Daoy (cell line): ENCODE data around the gene TAX1BP1. TPM values are rescaled to one million over a fixed set of nuclear protein-coding genes. Genes with fewer than 3 reads are reported as not detected.
"Not testable (repeated sequence)": the region's sequence is repeated elsewhere in the genome, so short reads cannot be mapped to it uniquely, and the experiment has no call there.

ENCODE experiments used
- DNase-seq: peaks from one replicate; pipeline ENCODE4 v3.0.0-alpha.2; 2015; ENCODE audit warnings: low read depth
- total RNA-seq: library from RNA; depleted of rRNA; stranded (reverse); fragments of >200 nt; shearing (Covaris generic); gene quantifications from 2 replicates; pipeline ENCODE4 v1.2.3, GENCODE V29; 2014

TAX1BP1 gene
- total RNA-seq, 1 experiment from 2014 or later = 178 TPM

DNA sequence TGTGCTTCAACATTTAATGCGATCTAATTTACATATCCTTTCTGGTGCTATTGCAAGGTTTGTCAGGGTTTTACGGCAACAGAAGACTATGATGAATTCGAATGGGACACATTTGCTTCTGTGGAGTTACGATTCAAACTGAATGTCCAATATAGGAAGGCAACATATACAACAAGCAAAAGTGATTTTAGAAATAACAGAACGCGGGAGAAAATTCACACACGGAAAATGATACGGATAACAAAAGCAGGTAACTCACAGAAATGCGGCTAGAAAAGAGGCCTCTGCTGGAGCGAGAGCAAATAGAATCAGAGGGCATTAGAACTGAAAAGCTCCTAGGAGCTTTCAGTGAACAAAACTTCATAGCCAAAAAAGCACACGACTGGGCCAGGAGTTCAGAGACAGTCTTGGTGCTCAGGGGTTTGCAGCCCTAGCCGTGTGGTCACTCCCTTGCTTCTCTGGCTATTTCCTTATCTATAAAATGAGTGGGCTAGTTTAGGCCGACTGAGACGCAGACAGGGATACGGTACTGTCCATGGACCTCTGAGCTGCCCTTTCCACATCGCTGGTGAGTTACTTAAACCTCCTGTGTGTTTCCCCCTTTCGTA, 557 bp upstream of the TAX1BP1 start:
- peak; percentile 13 for DNase-seq

DNA sequence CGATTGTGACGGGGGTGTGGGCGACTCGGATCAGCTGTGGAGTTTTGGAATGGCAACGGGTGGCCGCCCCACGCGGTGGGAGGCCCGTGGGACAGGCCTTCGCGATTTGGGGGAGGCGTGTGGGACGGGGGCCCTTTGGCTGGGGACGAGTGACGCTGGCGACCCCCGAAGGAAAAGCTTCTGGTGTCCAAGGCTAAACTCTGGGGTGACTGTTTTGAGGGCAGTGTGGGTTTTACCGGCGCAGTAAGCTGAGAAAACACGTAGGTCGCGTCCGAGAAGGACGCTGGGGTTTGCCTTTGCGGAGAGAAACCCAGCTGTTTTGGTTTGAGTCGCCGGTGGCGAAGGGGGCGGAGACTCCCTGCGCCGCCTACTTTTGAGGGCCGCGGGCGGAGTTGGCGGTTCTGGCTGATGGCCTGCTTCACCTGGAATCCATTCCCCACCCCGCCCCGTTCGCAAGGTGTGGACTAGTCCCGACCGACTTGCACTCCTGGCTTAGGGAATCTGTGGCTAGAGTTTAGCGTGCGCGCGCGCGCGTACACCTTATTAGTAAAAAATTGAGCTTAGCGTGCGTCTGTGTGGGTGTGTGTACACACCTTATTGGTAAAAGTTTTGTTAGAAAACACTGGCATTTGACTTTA, 606 bp downstream of the TAX1BP1 start:
- peak; percentile 90 for DNase-seq

DNA sequence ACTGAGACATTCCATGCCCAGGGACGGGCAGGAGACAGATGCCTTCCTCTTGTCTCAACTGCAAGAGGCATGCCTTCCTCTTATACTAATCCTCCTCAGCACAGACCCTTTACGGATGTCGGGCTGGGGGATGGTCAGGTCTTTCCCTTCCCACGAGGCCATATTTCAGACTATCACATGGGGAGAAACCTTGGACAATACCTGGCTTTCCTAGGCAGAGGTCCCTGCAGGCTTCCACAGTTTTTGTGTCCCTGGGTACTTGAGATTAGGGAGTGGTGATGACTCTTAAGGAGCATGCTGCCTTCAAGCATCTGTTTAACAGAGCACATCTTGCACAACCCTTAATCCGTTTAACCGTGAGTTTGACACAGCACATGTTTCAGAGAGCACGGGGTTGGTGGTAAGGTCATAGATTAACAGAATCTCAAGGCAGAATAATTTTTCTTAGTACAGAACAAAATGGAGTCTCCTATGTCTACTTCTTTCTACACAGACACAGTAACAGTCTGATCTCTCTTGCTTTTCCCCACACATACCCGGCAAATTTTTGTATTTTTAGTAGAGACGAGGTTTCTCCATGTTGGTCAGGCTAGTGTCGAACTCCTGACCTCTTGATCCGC, 2.2 kb downstream of the TAX1BP1 start:
- DNase-seq = not testable (repeated sequence)

DNA sequence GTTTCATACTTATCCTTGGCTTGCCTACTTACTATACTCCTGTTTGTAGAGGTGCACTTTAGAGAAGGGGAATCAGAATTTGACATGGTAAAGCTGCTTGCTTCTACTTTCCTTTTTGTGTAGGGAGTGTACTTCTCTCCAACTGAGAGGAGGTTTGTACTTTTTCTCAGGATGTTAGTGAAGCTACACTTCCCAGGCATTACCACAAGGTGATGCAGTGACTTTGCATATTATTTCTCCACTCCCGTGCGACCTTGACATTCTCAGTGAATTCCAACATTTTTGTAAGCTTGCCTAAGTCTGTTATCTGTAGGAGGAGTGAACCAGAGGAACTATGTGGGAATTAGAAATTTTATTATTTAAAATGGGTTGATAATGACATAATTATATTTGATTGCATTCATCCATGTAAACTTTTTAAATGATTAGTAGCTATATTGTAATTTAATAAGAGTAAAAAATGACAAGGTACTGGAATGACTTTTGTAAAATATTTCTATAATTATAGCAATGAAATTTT, 5.2 kb downstream of the TAX1BP1 start:
- DNase-seq = peak; percentile 82

DNA sequence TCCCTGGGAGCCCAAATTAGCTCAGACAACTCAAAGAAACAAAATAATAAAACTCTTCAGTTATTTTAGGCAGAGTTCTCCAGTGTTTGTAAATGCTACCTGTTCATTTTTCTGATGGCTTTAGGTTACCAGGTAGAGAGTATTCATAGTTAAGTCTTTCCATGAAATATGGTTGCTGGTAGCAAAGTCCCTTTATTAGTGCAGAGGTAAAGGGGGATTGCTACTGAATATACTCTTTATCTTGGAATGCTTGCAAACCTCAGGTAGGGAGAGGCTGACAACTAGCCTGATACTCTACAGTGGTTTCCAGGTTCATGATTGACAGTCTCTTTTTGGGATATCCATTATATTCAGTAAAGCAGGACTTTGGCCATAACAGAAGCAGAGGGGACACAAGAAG, 6.5 kb downstream of the TAX1BP1 start:
- DNase-seq = no peak

DNA sequence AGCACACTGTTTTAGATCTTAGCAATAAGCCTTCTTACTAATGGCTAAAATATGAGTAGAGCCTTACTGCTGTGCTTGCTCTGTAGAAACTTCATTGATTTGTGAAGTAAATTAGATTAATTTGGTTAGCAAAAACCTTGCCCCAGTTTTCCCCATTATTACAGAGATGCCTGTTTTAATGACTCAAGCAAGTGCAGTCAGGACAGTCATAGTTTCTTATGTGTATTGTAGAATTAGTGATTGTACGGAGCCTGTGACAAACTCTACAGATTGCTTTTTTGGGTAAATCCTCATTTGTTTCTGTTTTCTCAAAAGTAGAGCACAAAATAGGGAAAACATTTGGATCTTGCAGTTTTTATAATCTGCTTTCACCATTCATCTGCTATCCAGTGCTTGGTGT, 7.0 kb downstream of the TAX1BP1 start:
- no peak for DNase-seq

DNA sequence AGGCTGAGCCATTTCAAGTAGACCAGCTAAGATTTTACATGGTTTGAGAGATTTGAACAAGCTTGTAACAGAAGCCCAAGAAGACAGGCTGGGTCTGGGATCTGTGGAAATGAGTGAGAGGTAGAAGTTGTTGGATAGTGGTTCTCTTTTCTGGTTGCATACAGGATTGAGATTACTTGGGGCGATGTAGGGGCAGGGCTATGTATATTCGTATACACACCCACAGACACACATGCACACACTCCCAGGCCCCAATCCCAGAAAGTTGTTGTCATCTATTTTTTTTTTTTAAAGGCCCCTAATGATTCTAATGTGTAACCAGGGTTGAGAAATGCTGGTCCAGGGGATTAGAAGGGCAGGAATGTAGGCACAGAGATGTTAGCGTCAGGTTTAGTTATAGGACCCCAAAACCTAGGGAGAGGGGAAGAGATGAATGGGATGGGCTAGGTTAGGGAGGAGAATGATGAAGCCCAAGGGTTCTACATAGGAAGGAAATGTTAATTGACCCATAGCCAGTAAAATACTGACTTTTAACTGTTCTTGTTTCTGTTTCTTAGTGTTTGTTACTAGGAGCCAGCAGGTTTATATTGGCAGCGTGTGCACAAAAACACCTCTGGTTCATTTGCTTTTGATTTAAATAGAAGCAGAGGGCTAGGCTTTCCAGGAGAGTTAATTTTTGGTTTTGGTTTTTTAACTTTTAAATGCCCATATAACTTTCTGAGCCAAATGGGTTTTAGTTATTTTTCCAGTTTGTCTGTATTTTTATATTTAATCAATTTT, 7.8 kb downstream of the TAX1BP1 start:
- DNase-seq = no peak

DNA sequence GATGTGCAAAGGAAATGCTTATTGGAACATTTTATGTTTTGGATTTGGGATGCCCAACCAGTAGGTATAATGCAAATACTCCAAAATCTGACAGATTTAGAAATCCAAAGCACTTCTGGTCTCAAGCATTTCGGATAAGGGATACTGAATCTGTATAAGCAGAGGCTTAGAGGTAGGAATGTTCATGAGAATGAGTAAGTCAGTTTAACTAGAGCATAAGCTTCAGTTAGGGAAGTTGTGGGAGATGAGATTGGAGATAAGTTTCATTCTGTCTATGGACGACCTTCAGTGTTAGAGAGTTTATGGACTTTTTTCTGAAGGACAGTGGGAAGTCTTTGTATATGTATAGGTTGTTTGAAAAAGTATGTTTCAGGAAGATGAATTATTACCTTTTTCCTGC, 10.4 kb downstream of the TAX1BP1 start:
- no peak for DNase-seq

DNA sequence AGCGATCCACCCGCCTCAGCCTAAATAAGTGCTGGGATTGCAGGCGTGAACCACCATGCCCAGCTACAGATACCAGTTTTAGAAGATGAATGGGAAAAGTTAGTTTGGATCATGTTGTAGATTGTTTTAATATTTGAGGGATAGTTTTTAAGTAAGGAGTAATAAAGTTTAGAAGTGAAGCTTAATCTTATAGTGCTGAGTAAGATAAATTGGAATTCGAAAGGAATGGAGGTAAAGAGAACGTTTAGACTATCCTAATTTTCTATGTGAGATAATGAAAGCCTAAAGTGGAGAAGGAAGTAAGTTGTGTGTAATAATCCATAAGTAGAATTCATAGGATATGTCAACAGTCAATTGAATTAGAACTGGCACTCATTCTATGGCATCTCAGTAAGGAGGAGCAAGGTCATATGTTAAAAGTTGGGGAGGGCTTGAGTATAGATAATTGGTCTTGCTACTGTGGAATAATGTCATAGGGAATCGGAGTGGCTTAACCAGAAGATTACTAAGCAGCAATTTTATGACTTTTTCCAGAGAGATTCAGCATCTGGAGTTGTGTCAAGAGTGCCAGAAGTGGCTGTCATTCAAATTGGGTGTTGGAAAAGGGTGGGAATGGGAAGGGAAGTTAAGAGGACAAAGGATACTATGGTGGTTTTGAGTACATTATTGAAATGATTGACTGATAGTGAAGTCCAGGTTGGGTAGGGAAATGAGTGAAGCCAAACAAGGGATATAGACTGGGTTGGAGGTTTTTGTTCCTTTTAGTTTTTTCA, 12.1 kb downstream of the TAX1BP1 start:
- DNase-seq = no peak

DNA sequence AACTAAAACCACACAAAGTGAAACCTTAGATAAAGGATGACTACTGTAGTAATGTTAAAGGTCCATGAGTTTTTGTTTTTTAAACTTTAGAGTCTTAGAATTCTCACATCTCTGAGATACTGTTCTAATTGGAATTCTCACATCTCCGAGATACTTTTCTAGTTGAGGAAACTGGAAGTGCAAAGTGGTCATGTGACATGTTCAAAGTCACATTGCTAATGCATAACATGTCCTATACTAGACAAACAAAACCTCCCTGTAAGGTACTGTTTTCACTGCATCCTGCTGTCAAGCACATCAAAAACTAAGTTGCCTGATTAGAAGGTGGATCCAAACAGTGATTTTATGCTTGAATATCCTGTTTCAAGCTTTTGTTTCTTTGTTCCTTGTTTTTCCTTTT, 13.9 kb downstream of the TAX1BP1 start:
- DNase-seq = no peak

DNA sequence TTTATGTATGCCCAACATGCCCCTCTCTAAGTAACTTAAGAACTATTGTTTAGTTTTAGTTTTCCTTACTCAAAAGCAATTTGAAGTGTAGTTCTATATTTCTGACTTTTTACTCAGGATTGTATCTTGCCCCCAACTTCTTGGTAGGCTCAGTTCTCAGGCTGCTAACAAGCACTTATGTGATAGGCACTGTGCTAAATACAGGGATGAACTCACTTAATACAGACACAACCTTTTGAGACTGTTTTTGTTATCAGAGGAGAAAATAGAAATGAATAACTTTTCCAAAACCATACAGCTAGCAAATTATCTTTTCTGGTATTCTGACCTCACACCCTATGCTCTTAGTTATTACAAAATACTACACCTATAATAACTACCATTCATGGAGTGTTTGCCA, 16.3 kb downstream of the TAX1BP1 start:
- no peak for DNase-seq

DNA sequence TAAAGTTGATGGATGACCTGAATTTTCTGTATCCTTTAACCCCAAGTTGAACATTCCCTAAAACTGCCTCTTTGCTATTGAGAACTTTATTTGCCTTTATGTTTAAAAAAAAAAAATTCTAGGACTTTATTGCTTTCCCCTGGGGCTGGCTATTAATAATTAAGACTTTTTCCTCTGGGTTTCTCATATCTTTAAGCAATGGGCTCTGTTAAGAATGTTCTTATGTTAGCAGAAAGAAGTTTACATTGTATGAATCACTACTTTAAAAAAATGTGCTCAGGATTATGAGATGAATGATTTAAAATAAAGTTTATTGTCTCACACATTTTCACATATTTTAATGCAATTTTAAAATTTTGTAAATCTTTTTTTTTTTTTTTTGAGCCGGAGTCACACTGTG, 19.5 kb downstream of the TAX1BP1 start:
- no peak for DNase-seq

DNA sequence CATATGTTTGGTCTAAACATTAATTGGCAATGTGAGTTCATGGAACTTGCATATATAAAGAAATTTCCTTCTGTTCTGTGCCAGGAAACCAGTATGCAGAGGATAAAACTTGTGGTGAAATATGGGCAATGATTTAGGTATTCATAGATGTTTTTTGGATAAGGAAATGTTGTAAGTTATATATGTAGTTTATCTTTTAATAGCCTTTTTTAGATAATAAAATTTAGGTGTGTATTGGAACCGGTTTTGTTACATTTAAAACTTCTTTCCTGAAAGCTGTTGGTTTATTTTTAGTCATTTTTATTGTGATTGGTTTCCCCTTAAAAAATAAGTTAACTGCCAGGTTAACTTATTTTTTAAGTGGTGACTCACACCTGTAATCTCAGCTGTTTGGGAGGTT, 22.1 kb downstream of the TAX1BP1 start:
- DNase-seq = no peak

DNA sequence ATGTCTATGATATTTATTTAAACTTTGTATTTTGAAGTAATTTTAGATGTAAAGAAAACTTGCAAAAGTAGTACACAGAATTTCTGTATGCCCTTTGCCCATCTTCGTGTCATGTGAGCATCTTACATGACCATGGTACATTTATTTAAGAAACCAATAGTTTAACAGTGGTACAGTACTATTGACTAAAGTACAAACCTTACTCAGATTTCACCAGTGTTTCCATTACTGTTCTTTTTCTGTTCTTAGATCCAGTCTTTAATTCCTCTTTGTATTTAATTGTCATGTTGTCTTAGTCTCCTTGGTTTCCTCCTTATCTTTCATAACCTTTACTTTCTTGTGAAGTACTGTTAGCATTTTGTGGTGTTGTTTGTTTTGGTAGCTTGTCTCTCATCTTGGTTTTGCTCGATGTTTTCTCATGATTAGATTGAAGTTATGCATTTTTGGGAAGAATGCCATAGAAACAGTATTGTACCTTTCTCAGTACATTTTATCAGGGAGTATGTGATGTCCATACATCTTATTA, 24.1 kb downstream of the TAX1BP1 start:
- no peak for DNase-seq

DNA sequence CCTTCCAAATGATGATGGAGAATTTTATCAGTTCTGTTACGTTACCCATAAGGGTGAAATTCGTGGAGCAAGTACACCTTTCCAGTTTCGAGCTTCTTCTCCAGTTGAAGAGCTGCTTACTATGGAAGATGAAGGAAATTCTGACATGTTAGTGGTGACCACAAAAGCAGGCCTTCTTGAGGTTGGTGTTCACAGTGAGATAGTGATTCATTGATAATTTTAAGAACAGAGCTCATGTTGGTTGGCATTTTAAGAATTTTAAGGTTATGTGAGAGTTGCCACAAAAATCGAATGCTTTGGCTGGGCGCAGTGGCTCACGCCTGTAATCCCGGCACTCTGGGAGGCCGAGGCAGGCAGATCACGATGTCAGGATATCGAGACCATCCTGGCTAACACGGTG, 25.9 kb downstream of the TAX1BP1 start:
- DNase-seq = no peak

DNA sequence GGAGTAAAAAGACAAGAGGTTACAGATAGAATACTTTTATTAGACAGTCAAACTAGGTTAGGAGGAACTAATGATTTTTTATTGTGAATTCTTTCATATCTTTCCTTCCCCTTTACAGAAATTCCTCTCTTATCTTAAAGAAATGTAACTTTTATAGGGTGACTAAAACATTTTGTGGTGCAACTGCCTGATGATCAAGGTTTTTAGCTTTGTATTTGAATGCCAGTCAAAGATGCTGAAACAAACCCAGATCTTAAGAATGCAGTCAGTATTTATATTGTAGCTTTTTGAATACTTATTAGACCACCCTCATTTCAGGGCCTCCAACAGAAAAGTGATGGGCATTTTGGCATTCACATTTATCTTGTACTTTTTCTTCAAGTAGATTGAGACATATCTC, 27.4 kb downstream of the TAX1BP1 start:
- DNase-seq = peak; percentile 11

DNA sequence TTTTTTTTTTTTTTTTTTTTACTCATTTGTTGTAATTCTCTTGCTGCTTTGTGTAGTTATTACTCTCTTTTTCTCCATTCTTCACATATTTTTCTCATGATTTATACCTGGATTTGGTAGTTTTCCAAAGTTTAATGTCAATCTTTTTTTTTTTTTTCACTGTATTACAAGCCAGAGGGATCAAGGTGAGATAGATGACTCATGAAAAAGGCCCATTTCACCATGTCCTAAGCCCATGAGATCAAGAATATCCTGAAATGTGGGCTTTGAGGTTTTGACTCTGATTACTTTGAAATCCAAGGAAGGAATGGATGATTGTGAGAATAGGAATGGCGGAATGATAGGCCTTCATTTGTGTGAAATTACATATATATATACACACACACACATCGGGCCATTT, 31.1 kb downstream of the TAX1BP1 start:
- DNase-seq = no peak

DNA sequence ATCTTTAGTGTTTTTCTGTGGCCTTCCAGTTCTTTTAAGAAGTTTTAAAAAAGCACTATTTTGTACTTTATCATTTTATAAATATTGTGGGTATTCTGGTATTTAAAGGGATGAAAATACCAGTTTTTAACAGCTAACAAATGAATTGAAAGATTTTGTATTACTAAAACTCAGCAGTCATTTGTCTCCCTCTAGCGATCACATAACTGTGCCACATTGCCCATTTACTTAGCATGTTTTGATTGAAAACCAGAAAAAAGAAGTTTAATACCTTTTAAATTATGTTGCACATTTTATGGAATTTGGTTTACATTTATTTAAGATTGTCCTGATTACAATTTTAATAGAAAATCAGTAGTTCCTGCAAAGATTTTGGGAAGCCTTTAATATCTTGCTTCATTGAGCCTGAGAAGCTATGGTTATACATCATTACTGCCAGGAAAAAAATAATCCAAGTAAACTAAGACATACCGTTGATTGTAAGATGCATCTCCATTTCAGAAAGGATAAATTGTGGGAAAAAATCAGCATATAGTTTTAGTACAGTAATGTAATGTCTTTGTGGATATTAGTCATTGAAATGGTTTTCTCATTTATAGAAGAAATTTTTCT, 34.9 kb downstream of the TAX1BP1 start:
- peak; percentile 44 for DNase-seq

DNA sequence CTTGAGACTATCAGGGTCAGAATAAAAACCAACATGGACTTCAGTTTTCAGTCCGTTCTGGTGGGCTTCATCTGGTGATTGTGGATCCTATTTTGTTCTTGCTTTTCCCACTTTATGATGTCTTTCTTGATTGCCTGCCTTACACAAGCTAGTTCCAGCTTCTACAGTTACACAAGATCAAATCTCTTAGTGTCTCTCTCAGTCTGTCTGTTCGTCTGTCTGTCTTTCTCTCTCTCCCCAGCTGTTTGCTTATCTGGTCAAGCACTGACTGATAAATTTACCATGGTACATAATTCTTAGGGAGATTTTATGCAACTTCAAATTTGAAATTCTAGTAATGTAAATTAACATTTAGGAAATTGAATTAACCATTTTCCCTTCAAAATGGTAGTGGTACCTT, 35.8 kb downstream of the TAX1BP1 start:
- DNase-seq = no peak

DNA sequence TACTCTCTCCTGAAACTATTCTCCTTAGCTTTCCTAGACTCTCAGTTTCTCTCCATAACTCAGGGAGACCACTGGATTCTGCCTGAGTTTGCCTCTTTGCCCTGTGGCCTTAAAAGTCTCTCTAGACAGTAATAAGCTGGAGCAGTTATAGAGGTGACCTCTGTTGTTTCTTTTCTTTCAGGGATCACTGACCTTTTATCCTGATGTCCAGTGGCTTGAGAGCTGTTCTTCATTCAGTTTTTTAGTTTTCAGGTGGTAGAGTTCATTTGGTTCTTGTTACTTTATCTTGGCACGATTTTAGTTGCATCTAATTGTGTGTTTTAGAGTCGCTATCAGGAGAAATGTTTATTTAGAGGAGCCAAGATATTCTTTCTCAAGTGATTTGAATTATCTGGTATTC, 37.7 kb downstream of the TAX1BP1 start:
- DNase-seq = no peak

DNA sequence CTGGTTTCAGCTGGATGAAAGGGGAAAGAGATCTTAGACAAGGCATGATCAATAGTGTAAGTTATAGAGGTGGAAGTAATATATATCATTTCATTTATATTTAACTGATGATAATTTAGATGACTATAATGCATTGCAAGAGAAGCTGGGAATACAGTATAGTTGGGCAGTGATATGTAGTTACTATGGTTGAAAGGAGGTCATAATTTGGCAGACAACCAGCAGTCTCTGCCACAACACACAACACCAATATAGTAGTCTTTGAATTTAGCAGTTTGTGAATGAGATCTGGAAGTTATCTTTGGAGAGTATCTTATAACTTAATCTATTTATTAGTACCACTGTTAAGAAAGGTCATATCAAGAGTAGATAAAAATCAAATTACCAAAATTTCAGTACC, 39.9 kb downstream of the TAX1BP1 start:
- no peak for DNase-seq
